GM12864 (cell line): ENCODE measurements around the gene EIF4G3.

Experiments used
- DNase-seq: peaks from one replicate; pipeline ENCODE4 v3.0.0-alpha.2; 2011; ENCODE audit warnings: low read depth
- H3K4me3 ChIP-seq: 2 replicates; pipeline ENCODE4 v1.5.1; 2011; ENCODE audit warnings: mild to moderate bottlenecking, low read depth, low read length, control low read depth
- TF ChIP-seq, protein P1 (sequence below): IDR thresholded peaks from 2 replicates; pipeline ENCODE4 v1.5.1; 2011; ENCODE audit warnings: low read depth, mild to moderate bottlenecking, moderate library complexity, low read length, control low read depth, inconsistent platforms; ENCODE audit errors: missing control alignments

The EIF4G3 gene, protein sequence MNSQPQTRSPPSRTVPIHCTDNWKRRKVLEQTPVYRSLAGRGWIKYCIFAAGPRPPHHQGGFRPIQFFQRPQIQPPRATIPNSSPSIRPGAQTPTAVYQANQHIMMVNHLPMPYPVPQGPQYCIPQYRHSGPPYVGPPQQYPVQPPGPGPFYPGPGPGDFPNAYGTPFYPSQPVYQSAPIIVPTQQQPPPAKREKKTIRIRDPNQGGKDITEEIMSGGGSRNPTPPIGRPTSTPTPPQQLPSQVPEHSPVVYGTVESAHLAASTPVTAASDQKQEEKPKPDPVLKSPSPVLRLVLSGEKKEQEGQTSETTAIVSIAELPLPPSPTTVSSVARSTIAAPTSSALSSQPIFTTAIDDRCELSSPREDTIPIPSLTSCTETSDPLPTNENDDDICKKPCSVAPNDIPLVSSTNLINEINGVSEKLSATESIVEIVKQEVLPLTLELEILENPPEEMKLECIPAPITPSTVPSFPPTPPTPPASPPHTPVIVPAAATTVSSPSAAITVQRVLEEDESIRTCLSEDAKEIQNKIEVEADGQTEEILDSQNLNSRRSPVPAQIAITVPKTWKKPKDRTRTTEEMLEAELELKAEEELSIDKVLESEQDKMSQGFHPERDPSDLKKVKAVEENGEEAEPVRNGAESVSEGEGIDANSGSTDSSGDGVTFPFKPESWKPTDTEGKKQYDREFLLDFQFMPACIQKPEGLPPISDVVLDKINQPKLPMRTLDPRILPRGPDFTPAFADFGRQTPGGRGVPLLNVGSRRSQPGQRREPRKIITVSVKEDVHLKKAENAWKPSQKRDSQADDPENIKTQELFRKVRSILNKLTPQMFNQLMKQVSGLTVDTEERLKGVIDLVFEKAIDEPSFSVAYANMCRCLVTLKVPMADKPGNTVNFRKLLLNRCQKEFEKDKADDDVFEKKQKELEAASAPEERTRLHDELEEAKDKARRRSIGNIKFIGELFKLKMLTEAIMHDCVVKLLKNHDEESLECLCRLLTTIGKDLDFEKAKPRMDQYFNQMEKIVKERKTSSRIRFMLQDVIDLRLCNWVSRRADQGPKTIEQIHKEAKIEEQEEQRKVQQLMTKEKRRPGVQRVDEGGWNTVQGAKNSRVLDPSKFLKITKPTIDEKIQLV (N-terminal part only)

DNA sequence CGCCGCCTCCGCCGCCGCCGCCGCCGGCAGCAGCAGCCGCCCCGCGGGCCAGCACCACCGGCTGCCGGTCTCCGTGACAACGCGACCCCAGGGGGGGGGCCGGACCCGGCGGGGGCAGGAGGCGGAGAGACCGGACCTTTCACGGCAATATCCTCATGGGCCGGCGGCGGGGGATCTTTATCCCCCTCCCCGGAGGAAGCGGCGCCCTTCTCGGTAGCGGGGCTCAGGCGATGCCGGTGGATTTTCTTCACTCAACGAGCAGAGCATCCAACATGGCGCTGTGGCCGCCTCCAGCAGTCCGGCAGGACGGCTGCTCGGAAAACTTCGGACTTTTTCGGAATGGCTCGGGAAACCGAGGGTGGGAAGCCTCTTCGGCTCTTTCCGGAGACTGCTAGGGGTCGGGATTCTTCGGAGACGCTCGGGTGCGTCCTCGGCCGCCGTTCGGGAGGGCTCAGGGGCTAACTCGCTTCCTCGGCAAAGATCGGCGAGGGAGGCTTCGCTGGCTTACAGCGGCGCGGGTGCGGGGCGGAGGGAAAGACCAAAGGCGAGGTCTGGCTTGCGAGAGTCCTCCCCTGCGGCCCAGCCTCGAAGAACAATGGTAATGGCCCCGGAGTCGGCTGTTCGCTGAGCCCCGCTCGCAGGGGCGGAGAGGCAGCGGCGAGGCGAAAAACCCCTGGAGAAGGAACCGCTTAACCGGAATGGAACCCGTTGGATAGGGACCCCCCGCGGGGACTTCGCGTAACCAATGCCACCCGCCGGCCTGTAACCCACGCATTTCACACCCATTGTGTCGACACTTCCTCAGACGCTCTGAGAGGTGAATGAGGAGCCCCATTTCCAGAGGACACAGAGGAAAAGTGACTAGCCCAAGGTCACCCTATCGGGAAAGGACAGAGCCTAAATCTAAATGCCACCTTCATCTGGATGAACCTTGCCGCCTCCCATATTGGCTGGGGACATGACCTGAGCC, at the start of gene EIF4G3:
Gene EIF4G3 (minus strand): TSS at position 312 of the 970 bp plus-strand sequence. CDS start 174,155 bp downstream, outside the sequence.
- TF ChIP-seq, protein P1, sequence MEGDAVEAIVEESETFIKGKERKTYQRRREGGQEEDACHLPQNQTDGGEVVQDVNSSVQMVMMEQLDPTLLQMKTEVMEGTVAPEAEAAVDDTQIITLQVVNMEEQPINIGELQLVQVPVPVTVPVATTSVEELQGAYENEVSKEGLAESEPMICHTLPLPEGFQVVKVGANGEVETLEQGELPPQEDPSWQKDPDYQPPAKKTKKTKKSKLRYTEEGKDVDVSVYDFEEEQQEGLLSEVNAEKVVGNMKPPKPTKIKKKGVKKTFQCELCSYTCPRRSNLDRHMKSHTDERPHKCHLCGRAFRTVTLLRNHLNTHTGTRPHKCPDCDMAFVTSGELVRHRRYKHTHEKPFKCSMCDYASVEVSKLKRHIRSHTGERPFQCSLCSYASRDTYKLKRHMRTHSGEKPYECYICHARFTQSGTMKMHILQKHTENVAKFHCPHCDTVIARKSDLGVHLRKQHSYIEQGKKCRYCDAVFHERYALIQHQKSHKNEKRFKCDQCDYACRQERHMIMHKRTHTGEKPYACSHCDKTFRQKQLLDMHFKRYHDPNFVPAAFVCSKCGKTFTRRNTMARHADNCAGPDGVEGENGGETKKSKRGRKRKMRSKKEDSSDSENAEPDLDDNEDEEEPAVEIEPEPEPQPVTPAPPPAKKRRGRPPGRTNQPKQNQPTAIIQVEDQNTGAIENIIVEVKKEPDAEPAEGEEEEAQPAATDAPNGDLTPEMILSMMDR, result no peak
- peak; percentile 88 for DNase-seq

DNA sequence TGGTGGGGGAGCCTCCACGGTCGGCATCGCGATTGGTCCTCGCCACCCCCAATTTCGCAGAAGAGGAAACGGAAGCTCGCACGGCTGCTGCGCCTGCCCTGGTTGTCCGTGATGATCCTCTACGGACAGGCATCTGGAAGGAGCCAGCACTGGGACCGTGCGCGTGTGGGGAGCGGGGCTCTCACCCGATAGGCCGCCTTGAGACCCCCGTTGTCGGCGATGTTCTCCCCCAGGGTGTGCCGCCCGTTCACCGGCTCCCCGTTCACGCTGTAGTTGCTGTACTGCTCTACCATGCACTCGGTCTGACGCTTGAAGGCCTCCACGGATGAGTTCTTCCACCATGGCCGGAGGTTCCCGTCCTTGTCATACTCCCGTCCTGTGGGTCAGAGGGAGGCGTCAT, 48.4 kb upstream of the EIF4G3 start:
- TF ChIP-seq, protein P1, result no peak
- DNase-seq, result no peak
- H3K4me3 ChIP-seq, result no peak overlapping the region

More for the DNA sequence above, at the start of gene EIF4G3:
- peak within 1 kb of the TSS; percentile 98 for H3K4me3 ChIP-seq

DNA sequence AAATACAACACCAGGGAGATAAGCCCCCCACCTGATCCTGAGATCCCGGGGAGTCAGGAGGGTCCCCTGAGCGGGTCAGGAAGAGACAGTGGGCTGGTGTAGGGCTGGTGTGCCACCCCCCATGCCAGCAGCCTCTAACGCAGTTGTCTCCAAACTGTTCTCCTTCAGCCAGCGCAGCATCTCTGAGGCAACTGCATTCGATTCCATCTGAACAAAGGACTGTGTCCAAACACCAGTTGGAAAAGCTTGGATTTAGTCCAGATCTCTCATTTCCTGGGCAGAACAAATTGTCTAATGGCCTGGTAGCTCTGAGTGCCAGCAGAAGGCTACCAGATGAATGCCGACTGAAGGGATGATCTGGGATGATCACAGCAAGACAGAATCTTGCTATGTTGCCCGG, 44.1 kb upstream of the EIF4G3 start:
- TF ChIP-seq, protein P1, result no peak
- no peak overlapping the region for H3K4me3 ChIP-seq
- no peak for DNase-seq

DNA sequence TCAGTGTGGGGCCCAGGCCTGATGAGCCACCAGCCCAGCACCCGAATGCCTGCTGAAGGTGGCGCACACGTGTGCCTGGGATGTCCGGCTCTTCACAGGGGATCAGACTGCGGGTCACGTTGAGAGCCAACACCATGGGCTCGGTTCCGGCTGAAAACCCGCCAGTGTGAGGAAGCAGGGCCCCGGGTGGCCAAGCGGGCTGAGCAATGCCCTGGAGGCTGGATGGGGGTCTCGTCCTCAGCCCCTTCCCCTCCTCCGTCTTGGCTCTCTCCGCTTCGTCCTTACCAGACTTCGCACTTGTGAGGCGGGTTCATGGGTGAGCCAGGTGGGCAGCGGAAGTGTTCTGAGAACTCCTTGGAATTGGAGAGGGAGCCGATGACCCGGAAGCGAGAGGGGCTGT, 43.0 kb upstream of the EIF4G3 start:
- DNase-seq, result no peak
- TF ChIP-seq, protein P1, result no peak
- no peak overlapping the region for H3K4me3 ChIP-seq

DNA sequence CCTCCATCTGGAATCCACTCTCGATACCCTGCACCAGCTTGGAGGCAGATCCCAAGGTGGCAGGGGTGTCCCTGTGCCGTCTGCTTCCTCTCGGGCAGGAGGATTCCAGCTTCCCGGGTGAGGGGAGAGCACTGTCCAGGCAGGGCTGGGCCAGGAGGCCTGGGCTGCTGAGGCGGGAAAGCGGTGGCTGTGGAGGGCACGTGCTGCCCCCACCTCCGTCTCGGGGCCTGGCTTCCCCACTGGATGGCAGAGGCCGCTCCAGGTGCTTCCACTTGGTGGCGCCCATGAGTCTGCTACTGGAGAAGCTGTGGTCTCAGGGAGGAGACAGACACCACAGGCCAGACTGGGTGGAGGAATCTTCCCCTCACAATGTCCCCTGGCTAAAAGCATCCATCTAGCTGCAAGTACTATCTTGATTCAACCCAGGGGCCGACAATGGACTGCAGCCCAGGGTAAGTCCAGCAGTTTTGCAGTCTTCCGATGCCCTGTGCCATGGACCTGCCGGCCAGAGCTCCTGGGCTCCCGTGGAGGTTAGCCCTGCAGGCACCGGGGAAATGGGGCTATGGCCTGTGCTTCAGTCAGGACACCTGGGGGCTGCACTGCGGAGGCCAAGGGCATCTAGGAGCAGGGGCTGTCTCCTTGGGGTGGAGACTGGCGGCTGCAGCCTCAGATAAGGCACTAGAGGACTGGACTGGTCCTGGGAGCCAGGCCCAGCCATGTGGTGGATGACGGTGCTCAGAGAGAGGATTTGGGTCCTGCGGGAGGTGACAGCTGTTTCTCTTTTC, 41.3 kb upstream of the EIF4G3 start:
- TF ChIP-seq, protein P1, result peak; percentile 48
- no peak for DNase-seq
- no peak overlapping the region for H3K4me3 ChIP-seq
